MM.1S (cell line): ENCODE measurements around the gene S100A7A.

Experiments used
- DNase-seq: peaks from one replicate; pipeline ENCODE4 v3.0.0-alpha.2; 2015
- H2AFZ ChIP-seq: fragments of 300-600 bp; sonication (generic); 2 replicates; pipeline ENCODE4 v1.6.0; 2016; ENCODE audit warnings: antibody characterized with exemption, low read length
- H3F3A ChIP-seq: fragments of 300-600 bp; sonication (generic); 2 replicates; pipeline ENCODE4 v1.6.1; 2016; ENCODE audit warnings: mild to moderate bottlenecking, antibody characterized with exemption, low read length, moderate library complexity, mixed read lengths; ENCODE audit not compliant: insufficient read depth
- H3K27ac ChIP-seq: fragments of 300-600 bp; sonication (generic); 2 replicates; pipeline ENCODE4 v1.5.1; 2016; ENCODE audit warnings: mild to moderate bottlenecking, low read length
- H3K27me3 ChIP-seq: fragments of 300-600 bp; sonication (generic); replicated peaks from 2 replicates; pipeline ENCODE4 v1.6.0; 2016; ENCODE audit warnings: low read length; ENCODE audit not compliant: insufficient read depth
- H3K36me3 ChIP-seq: fragments of 300-600 bp; sonication (generic); replicated peaks from 2 replicates; pipeline ENCODE4 v1.6.1; 2016; ENCODE audit warnings: mild to moderate bottlenecking, low read length, mixed read lengths; ENCODE audit not compliant: insufficient read depth
- H3K4me1 ChIP-seq: fragments of 300-600 bp; sonication (generic); 2 replicates; pipeline ENCODE4 v1.6.1; 2016; ENCODE audit warnings: low read length, mixed read lengths
- H3K4me2 ChIP-seq: fragments of 300-600 bp; sonication (generic); 2 replicates; pipeline ENCODE4 v1.6.0; 2016; ENCODE audit warnings: low read depth, low read length
- H3K4me3 ChIP-seq: fragments of 300-600 bp; sonication (generic); 2 replicates; pipeline ENCODE4 v1.5.1; 2016; ENCODE audit warnings: low read length, mixed read lengths
- H3K79me2 ChIP-seq: fragments of 300-600 bp; sonication (generic); 2 replicates; pipeline ENCODE4 v1.6.1; 2016; ENCODE audit warnings: mixed run types, low read length, mixed read lengths
- H3K9ac ChIP-seq: fragments of 300-600 bp; sonication (generic); 2 replicates; pipeline ENCODE4 v1.6.1; 2016; ENCODE audit warnings: low read length, mixed read lengths
- H3K9me2 ChIP-seq: fragments of 300-600 bp; sonication (generic); replicated peaks from 2 replicates; pipeline ENCODE4 v1.6.1; 2016; ENCODE audit warnings: mild to moderate bottlenecking, low read length, mixed read lengths; ENCODE audit not compliant: insufficient read depth
- H3K9me3 ChIP-seq: fragments of 300-600 bp; sonication (generic); replicated peaks from 2 replicates; pipeline ENCODE4 v1.6.1; 2016; ENCODE audit warnings: mild to moderate bottlenecking, low read length, mixed read lengths; ENCODE audit not compliant: insufficient read depth
- H4K20me1 ChIP-seq: fragments of 300-600 bp; sonication (generic); 2 replicates; pipeline ENCODE4 v1.6.1; 2016; ENCODE audit warnings: mild to moderate bottlenecking, low read length, moderate library complexity, mixed read lengths; ENCODE audit not compliant: insufficient read depth
- CTCF ChIP-seq: fragments of 300-600 bp; sonication (generic); IDR thresholded peaks from 2 replicates; pipeline ENCODE4 v1.5.1; 2016; ENCODE audit warnings: antibody characterized with exemption, low read length, mixed read lengths
- EZH2 ChIP-seq: fragments of 300-600 bp; sonication (generic); optimal IDR thresholded peaks from 2 replicates; pipeline ENCODE3; 2017; ENCODE audit warnings: low read depth, mild to moderate bottlenecking, antibody characterized with exemption, low read length, mixed read lengths
- EZH2phosphoT487 ChIP-seq: fragments of 300-600 bp; sonication (generic); IDR thresholded peaks from 2 replicates; pipeline ENCODE4 v1.6.1; 2018; ENCODE audit warnings: antibody characterized with exemption, low read length

The S100A7A gene

GRCh38 chr1:153415850-153416570 is at the start of gene S100A7A:
S100A7A (plus strand) TSS chr1:153416520; CDS start chr1:153418083, 1,563 bp downstream.
- Histone ChIP-seq H3K27ac (no peak within 1 kb of the TSS), H3K9me3 (no peaks in the 10 kb centered on the region), H3K9me2 (no peaks in the 10 kb centered on the region), H3K79me2 (no peaks in the 10 kb centered on the region), H3K27me3 (no peaks in the 10 kb centered on the region), H2AFZ (no peak within 1 kb of the TSS), H3F3A (no peaks in the 10 kb centered on the region), H4K20me1 (no peaks in the 10 kb centered on the region), H3K9ac (no peak within 1 kb of the TSS), H3K4me2 (no peak within 1 kb of the TSS), H3K4me1 (no peaks in the 10 kb centered on the region), H3K36me3 (no peaks in the 10 kb centered on the region), H3K4me3 (no peak within 1 kb of the TSS)
- no peak for DNase-seq
- no peak for TF ChIP-seq EZH2

GRCh38 chr1:153367090-153367489 is 49.2 kb upstream of the S100A7A start:
- no peaks in the 10 kb centered on the region for H3K27me3 ChIP-seq
- no peak for TF ChIP-seq EZH2
- no peak for TF ChIP-seq CTCF
- no peak for TF ChIP-seq EZH2phosphoT487
- H3K4me2 ChIP-seq: no peak overlapping the region
- H3K9me2 ChIP-seq: no peaks in the 10 kb centered on the region
- no peaks in the 10 kb centered on the region for H3K9me3 ChIP-seq
- H3F3A ChIP-seq: no peaks in the 10 kb centered on the region
- H3K79me2 ChIP-seq: no peaks in the 10 kb centered on the region
- no peak overlapping the region for H2AFZ ChIP-seq
- H3K9ac ChIP-seq: no peak overlapping the region
- H3K4me3 ChIP-seq: no peak overlapping the region
- no peak overlapping the region for H3K27ac ChIP-seq
- no peak for DNase-seq
- no peaks in the 10 kb centered on the region for H4K20me1 ChIP-seq
- H3K36me3 ChIP-seq: no peaks in the 10 kb centered on the region
- no peaks in the 10 kb centered on the region for H3K4me1 ChIP-seq

- Histone ChIP-seq H3K27ac (no peak overlapping the region), H3K79me2 (no peaks in the 10 kb centered on the region), H3K9me2 (no peaks in the 10 kb centered on the region), H2AFZ (no peak overlapping the region), H3K4me2 (no peak overlapping the region), H3F3A (no peaks in the 10 kb centered on the region), H3K9ac (no peak overlapping the region), H4K20me1 (no peaks in the 10 kb centered on the region), H3K4me3 (no peak overlapping the region), H3K36me3 (no peaks in the 10 kb centered on the region), H3K27me3 (no peaks in the 10 kb centered on the region), H3K4me1 (no peaks in the 10 kb centered on the region), H3K9me3 (no peaks in the 10 kb centered on the region)
- no peak for TF ChIP-seq EZH2
- TF ChIP-seq CTCF: no peak
- no peak for TF ChIP-seq EZH2phosphoT487
- no peak for DNase-seq
These were observed 47.8 kb upstream of the S100A7A start for GRCh38 chr1:153368495-153368894.

- Histone ChIP-seq H3F3A (no peaks in the 10 kb centered on the region), H3K4me2 (no peak overlapping the region), H3K27ac (no peak overlapping the region), H4K20me1 (no peaks in the 10 kb centered on the region), H3K36me3 (no peaks in the 10 kb centered on the region), H3K79me2 (no peaks in the 10 kb centered on the region), H2AFZ (no peak overlapping the region), H3K9me3 (no peaks in the 10 kb centered on the region), H3K9ac (no peak overlapping the region), H3K27me3 (no peaks in the 10 kb centered on the region), H3K9me2 (no peaks in the 10 kb centered on the region), H3K4me1 (no peaks in the 10 kb centered on the region), H3K4me3 (no peak overlapping the region)
- no peak for TF ChIP-seq EZH2phosphoT487
- no peak for TF ChIP-seq EZH2
- no peak for TF ChIP-seq CTCF
- DNase-seq: no peak
These were observed 46.2 kb upstream of the S100A7A start for GRCh38 chr1:153370146-153370545.
